Subcutaneous adipose tissue (tissue), 4 donors: Measurements from ENCODE around the gene HAPLN1. TPM values are rescaled to one million over a fixed set of nuclear protein-coding genes. Genes with fewer than 3 reads are reported as not detected.

Experiments
- total RNA-seq, 4 donors: library from RNA; depleted of rRNA; stranded (reverse); fragments of >200 nt; gene quantifications; one replicate each; pipeline ENCODE4 v1.1.0, GENCODE V29; 2016
- TF ChIP-seq, protein P1 (sequence below): fragments of 450-650 bp; IDR thresholded peaks from one replicate; pipeline ENCODE4 v1.5.1; 2016; ENCODE audit warnings: low read depth, mild to moderate bottlenecking, control low read depth, antibody characterized with exemption, moderate library complexity

HAPLN1 gene
- total RNA-seq, 4 donors from 2014 or later: not detected

- TF ChIP-seq, protein P1, sequence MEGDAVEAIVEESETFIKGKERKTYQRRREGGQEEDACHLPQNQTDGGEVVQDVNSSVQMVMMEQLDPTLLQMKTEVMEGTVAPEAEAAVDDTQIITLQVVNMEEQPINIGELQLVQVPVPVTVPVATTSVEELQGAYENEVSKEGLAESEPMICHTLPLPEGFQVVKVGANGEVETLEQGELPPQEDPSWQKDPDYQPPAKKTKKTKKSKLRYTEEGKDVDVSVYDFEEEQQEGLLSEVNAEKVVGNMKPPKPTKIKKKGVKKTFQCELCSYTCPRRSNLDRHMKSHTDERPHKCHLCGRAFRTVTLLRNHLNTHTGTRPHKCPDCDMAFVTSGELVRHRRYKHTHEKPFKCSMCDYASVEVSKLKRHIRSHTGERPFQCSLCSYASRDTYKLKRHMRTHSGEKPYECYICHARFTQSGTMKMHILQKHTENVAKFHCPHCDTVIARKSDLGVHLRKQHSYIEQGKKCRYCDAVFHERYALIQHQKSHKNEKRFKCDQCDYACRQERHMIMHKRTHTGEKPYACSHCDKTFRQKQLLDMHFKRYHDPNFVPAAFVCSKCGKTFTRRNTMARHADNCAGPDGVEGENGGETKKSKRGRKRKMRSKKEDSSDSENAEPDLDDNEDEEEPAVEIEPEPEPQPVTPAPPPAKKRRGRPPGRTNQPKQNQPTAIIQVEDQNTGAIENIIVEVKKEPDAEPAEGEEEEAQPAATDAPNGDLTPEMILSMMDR: no peak
Observed at GRCh38 chr5:83689881-83690280, 30.8 kb downstream of the HAPLN1 start.

DNA sequence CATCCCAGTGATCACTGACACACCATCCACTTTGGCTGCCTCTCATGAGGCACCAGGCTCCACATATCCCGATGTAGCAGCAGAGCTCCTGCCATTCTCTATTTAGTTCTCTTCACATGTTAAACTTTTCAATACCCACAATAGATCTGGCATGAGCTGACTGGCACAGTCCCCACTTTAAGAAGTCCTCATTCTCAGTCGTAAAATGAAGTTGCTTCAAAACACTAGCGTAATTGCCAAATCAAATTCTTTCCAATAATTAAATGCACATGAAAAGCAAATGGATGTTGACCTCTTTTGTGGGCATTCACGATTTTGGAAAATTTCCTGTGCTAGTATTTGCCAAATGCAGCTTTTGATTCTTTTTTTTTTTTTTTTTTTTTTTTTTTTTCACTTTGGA lies 32.4 kb downstream of the HAPLN1 start:
- TF ChIP-seq, protein P1: no peak

- TF ChIP-seq, protein P1: no peak
Observed at GRCh38 chr5:83687124-83687619, 33.5 kb downstream of the HAPLN1 start.

GRCh38 chr5:83686251-83686650 lies 34.4 kb downstream of the HAPLN1 start:
- TF ChIP-seq, protein P1: no peak

DNA sequence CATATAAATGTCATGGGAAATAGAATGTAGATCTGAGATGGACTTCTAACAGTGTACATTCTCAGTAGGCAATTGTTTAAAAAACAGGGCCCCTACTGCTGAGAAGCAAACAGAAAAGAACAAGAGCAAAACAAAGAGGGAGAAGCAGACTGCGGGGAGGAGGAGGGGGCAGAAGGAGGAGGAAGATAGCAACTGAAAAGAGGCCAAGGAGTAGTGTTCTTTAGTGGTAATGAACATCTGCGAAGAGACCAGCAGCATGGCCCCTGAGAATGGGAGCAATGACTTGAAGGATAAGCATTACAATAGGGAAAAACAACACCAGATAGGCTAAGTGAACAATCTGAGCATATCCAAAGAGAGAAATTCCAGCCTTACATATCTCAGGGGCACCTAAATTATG lies 36.8 kb downstream of the HAPLN1 start:
- TF ChIP-seq, protein P1: no peak

- TF ChIP-seq, protein P1: no peak
Observed at GRCh38 chr5:83672646-83673045, 48.0 kb downstream of the HAPLN1 start.

GRCh38 chr5:83672158-83672557 lies 48.5 kb downstream of the HAPLN1 start:
- TF ChIP-seq, protein P1: no peak
